Lower lobe of right lung (tissue), 2 donors: ENCODE measurements around the gene MTFR2. TPM values are rescaled to one million over a fixed set of nuclear protein-coding genes. Genes with fewer than 3 reads are reported as not detected.

Experiments
- ATAC-seq, 2 donors: fragments of 200-7000 bp; cut with Tn5 transposase; one replicate each; pipeline ENCODE4 v1.9.1; 2020 to 2022; ENCODE audit warnings: mild to moderate bottlenecking in 2 of 2, moderate library complexity in 2 of 2
- DNase-seq: peaks from one replicate; pipeline ENCODE4 v3.0.0-alpha.2; 2020
- H3K27ac ChIP-seq: fragments of 200-600 bp; one replicate; pipeline ENCODE4 v1.8.0; 2022
- H3K27me3 ChIP-seq: fragments of 200-600 bp; one replicate; pipeline ENCODE4 v1.8.0; 2022; ENCODE audit warnings: low read depth
- H3K36me3 ChIP-seq: fragments of 200-600 bp; one replicate; pipeline ENCODE4 v1.8.0; 2022; ENCODE audit warnings: mild to moderate bottlenecking
- H3K4me1 ChIP-seq: fragments of 200-600 bp; one replicate; pipeline ENCODE4 v1.8.0; 2022
- H3K4me3 ChIP-seq: fragments of 200-600 bp; one replicate; pipeline ENCODE4 v1.8.0; 2022; ENCODE audit warnings: mild to moderate bottlenecking
- H3K9me3 ChIP-seq: fragments of 200-600 bp; one replicate; pipeline ENCODE4 v1.8.0; 2022
- CTCF ChIP-seq: fragments of 200-600 bp; IDR thresholded peaks from one replicate; pipeline ENCODE4 v1.8.0; 2022; ENCODE audit warnings: antibody characterized with exemption, mild to moderate bottlenecking
- intact Hi-C: fragments of 100-400 bp; cut with DNase I; formaldehyde crosslinking; loops from one replicate; pipeline ENCODE4 v1.11.0; 2022
- total RNA-seq: library from RNA; stranded (reverse); fragmentation: NEBNext Ultra II Directional; extraction: Animal tissue kit (Norgen Biotek cat#: 25700); gene quantifications from one replicate; pipeline ENCODE4 v1.2.1, GENCODE V29; 2021
- donor health status: DM: no; HTN: yes; CAD: no; lungs with severe emphysema.

The MTFR2 gene
- total RNA-seq, 1 donor from 2014 or later: 1.5 TPM

GRCh38 chr6:136235233-136235564 lies 14.9 kb downstream of the MTFR2 start:
- Histone ChIP-seq H3K27me3 (no peaks in the 10 kb centered on the region), H3K9me3 (no peaks in the 10 kb centered on the region), H3K4me1 (no peaks in the 10 kb centered on the region), H3K36me3 (no peaks in the 10 kb centered on the region), H3K27ac (no peak overlapping the region), H3K4me3 (no peak overlapping the region)
- DNase-seq (no peak), ATAC-seq (no peak)
- intact Hi-C loops: no loop called here
- no peak for TF ChIP-seq CTCF

GRCh38 chr6:136232701-136233100 lies 17.4 kb downstream of the MTFR2 start:
- H3K9me3 ChIP-seq: no peaks in the 10 kb centered on the region
- H3K4me1 ChIP-seq: no peaks in the 10 kb centered on the region
- H3K27me3 ChIP-seq: no peaks in the 10 kb centered on the region
- H3K36me3 ChIP-seq: no peaks in the 10 kb centered on the region
- DNase-seq: no peak
- no peak for ATAC-seq
- intact Hi-C loops: no loop called here
- no peak for TF ChIP-seq CTCF
- H3K27ac ChIP-seq: no peak overlapping the region
- H3K4me3 ChIP-seq: no peak overlapping the region

GRCh38 chr6:136230219-136230853 lies 19.8 kb downstream of the MTFR2 start:
- H3K4me1 ChIP-seq: peaks cover 16% of the 10 kb centered on the region
- no peak overlapping the region for H3K27ac ChIP-seq
- no peak for ATAC-seq
- H3K36me3 ChIP-seq: no peaks in the 10 kb centered on the region
- no peak overlapping the region for H3K4me3 ChIP-seq
- no peaks in the 10 kb centered on the region for H3K9me3 ChIP-seq
- no peaks in the 10 kb centered on the region for H3K27me3 ChIP-seq
- TF ChIP-seq CTCF: no peak
- intact Hi-C loops: no loop called here
- DNase-seq: no peak

GRCh38 chr6:136228814-136229213 lies 21.3 kb downstream of the MTFR2 start:
- Histone ChIP-seq H3K4me3 (no peak overlapping the region), H3K27ac (no peak overlapping the region), H3K36me3 (no peaks in the 10 kb centered on the region), H3K9me3 (no peaks in the 10 kb centered on the region), H3K27me3 (no peaks in the 10 kb centered on the region), H3K4me1 (peaks cover 16% of the 10 kb centered on the region)
- TF ChIP-seq CTCF: no peak
- ATAC-seq (no peak), DNase-seq (no peak)
- intact Hi-C loops: loop anchor here (10.0 kb wide), 1 partner anchor 194 kb away; no protein-coding TSS in a partner anchor

- Histone ChIP-seq H3K36me3 (no peaks in the 10 kb centered on the region), H3K9me3 (no peaks in the 10 kb centered on the region), H3K27ac (no peak overlapping the region), H3K4me3 (peak overlapping the region; percentile 37), H3K4me1 (peaks cover 16% of the 10 kb centered on the region), H3K27me3 (no peaks in the 10 kb centered on the region)
- ATAC-seq: peak; percentile 38 to 43
- TF ChIP-seq CTCF: no peak
- intact Hi-C loops: loop anchor here (10.0 kb wide), 1 partner anchor 192 kb away; no protein-coding TSS in a partner anchor
- DNase-seq: no peak
These were observed 23.3 kb downstream of the MTFR2 start for GRCh38 chr6:136226674-136227377.
